ENCODE results near the gene COPE. TPM values are rescaled to one million over a fixed set of nuclear protein-coding genes. Genes with fewer than 3 reads are reported as not detected.
"Not testable (repeated sequence)": the region's sequence is repeated elsewhere in the genome, so short reads cannot be mapped to it uniquely, and the experiment has no call there.

COPE gene
- total RNA-seq, 1 experiment from 2014 or later: 596 TPM

GRCh38 chr19:18942692-18943091 lies 23.5 kb upstream of the COPE start:
- no peak for DNase-seq (ENCODE audit: low read depth)
- in situ Hi-C loops (cut with HindIII; ENCODE audit: low pct_unique_long_range_greater_than_20kb, low sequenced_read_pairs): no loop called here

- in situ Hi-C loops (cut with HindIII; ENCODE audit: low pct_unique_long_range_greater_than_20kb, low sequenced_read_pairs): no loop called here
- no peak for DNase-seq (ENCODE audit: low read depth)
These were observed 22.6 kb upstream of the COPE start for GRCh38 chr19:18941628-18942354.

GRCh38 chr19:18940769-18941627 lies 21.8 kb upstream of the COPE start, which contains the start of gene HOMER3:
Gene HOMER3, minus strand, starts transcription at chr19:18941217. Its CDS starts 2,235 bp downstream, at chr19:18938982.
- no peak for DNase-seq (ENCODE audit: low read depth)
- in situ Hi-C loops (cut with HindIII; ENCODE audit: low pct_unique_long_range_greater_than_20kb, low sequenced_read_pairs): no loop called here

DNA sequence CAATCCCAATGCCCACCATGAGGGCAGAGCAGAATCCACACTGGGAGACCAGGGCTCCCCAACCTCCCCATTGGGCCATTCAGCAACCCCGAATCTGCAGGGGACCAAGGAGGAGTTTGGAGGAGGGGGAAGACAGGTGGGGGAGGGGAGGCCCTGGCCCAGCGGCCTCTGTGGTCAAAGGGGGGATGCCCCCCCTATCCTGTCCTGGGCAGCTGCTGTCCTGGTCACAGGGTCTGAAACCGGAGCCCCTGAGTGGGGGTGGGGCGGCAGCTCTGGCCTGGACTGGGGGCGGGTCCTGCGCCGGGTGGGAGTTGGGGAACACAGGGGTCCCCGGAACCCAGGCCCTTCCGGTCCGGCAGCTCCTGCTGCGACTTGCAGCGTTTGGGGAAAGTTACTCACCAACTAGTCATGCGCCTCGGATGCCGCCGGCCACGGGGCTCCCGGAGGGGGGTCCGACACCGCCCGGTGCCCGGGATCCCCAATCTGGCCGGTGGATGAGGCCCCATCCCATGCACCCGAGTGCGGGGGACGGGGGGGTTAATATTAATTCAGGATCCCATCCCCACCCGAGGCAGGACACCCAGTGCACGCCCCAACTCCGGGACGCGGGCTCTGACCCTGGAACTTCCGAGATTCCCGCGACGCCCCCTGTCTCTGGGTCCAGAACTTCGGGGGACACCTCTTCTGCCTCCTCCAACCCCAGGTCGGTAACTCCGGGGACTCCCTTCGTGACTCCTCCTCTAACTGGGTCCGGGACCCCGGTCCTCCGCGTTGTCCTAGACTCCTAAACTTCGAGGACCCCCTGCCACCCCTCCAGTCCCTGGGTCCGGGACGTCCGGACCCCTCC lies 21.0 kb upstream of the COPE start:
- in situ Hi-C loops (cut with HindIII; ENCODE audit: low pct_unique_long_range_greater_than_20kb, low sequenced_read_pairs): no loop called here
- peak; percentile 33 for DNase-seq (ENCODE audit: low read depth)

GRCh38 chr19:18939163-18939562 lies 20.0 kb upstream of the COPE start:
- in situ Hi-C loops (cut with HindIII; ENCODE audit: low pct_unique_long_range_greater_than_20kb, low sequenced_read_pairs): no loop called here
- no peak for DNase-seq (ENCODE audit: low read depth)

DNA sequence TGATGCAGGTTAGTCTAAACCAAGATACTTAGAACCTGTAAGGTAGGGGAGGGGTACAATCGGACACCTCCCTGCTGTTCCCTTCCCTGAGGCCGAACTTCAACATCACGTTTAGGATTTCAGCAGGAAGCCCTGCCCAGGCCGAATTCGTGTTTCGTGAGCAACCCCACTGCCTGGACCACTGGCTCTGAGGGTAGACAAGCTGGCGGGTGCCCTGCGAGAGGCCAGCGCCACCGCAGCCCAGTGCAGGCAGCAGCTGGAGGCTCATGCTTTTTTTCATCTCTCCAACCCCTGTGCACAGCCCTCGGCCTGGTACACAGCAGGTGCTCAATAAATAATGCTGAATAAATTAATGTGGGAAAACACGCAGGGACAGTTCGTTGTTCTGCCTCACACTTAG lies 14.1 kb upstream of the COPE start:
- in situ Hi-C loops (cut with HindIII; ENCODE audit: low pct_unique_long_range_greater_than_20kb, low sequenced_read_pairs): no loop called here

DNA sequence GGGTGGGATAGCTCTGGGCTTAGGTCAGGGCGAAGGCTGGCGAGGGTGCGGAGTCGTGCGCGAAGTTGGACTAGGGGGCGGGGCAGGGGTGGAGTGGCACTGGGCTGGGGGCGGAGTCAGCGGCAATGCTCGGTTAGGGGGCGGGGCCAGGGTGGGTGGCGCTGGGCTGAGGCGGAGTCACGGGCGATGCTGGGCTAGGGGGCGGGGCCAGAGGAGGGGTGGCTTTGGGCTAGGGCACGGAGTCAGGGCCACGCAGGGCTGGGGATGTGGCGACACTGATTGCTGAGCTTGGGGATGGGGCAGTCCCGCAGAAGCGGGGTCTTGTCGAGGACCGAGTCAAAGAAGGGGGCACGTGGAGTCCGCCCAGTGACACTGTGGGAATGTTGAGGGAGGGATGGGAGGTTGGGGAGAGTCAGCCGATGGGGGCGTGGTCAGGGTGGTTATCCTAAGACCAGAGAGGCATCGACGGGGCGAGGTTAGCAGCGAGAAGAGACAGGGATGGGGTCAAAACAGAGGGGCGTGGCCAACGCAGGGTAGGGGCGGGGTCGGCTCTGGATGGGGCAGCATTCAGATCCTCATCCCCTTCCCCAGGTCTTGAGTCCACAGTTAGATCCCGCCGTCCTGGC lies 13.1 kb upstream of the COPE start:
- in situ Hi-C loops (cut with HindIII; ENCODE audit: low pct_unique_long_range_greater_than_20kb, low sequenced_read_pairs): no loop called here
- no peak for DNase-seq (ENCODE audit: low read depth)

More for the DNA sequence above, 14.1 kb upstream of the COPE start:
- DNase-seq (ENCODE audit: low read depth): no peak

DNA sequence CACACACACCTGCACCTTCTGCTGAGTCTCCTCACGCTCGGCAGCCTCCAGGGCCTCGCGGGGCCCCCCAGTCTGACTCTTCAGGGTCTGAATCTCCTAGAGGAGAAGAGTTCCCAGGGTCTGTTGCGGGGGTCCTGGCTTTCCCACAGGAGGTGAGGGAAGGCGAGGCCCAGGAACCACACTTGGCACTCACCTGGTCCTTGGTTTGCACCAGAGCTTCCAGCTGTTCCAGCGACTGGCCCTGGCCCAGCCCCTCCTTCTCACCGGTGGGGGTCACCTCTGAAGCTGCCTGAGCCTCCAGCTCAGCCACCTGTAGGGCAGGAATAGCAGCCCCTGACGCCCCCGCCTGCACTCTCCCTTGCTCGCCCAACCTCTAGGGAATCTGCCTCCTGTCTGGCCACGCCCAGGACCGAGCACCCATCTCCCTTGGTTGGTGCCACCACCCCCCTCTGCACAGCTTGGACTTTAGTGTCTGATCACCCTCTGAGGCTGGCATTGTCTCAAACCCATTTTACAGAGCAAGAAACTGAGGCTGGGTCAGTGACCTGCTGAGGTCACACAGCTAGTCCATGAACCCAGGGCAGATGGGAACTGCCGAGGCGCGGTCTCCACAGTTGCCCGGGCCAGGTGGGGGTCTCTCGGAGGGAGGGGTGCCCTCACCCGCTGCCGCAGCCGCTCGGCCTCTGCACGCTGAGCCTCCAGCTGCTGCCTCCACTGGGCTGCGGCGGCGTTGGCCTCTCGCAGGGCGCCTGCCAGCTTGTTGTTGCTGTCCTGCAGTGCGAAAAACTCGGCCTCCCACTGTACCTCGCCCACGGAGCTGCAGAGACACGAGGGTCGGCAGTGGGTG lies 12.4 kb upstream of the COPE start:
- in situ Hi-C loops (cut with HindIII; ENCODE audit: low pct_unique_long_range_greater_than_20kb, low sequenced_read_pairs): no loop called here
- no peak for DNase-seq (ENCODE audit: low read depth)

DNA sequence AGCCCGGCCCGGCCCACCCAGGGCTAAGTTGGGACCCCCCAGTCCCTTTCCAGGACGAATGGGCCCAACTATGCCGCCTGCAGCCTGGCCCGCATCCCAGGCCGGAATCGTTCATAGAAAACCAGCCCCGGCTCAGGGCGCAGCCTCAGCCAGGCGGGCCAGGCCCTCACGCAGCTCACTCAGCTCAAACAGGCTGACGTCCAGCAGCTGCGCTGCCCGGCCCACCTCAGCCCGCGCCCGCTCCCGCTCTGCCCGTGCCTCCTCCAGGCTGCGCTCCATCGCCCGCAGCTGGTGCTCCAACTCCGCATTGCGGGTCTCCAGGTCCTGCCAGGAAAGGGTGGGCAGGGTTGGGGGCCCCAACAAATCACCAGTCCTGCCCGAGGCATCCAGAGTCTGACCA lies 10.1 kb upstream of the COPE start:
- DNase-seq (ENCODE audit: low read depth): no peak
- in situ Hi-C loops (cut with HindIII; ENCODE audit: low pct_unique_long_range_greater_than_20kb, low sequenced_read_pairs): no loop called here

GRCh38 chr19:18928018-18928805 lies 9.0 kb upstream of the COPE start:
- in situ Hi-C loops (cut with HindIII; ENCODE audit: low pct_unique_long_range_greater_than_20kb, low sequenced_read_pairs): no loop called here
- no peak for DNase-seq (ENCODE audit: low read depth)

DNA sequence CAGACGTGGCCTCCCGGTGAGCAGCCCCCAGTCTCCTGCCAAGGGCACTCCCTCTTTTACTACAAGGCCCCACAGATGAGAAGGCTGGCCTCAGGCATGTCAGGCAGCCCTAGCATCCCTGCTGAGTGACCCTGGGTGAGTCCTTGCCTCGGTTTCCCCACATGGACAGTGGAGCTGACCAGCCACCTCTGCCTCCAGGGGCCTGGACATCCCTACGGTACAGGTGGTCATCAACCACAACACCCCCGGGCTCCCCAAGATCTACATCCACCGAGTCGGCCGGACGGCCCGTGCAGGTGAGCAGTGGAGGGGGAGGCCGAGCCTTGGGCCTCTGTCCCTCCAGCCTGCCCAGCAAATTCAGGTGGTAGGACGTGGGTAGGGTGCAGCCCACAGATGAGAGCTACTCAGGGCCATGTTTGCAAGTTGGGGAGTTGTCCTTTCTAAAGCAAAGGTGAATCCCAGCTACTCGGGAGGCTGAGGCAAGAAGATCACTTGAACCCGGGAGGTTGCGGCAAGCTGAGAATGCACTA lies 5.6 kb upstream of the COPE start:
- in situ Hi-C loops (cut with HindIII; ENCODE audit: low pct_unique_long_range_greater_than_20kb, low sequenced_read_pairs): no loop called here
- no peak for DNase-seq (ENCODE audit: low read depth)

- no peak for DNase-seq (ENCODE audit: low read depth)
- in situ Hi-C loops (cut with HindIII; ENCODE audit: low pct_unique_long_range_greater_than_20kb, low sequenced_read_pairs): no loop called here
These were observed 3.2 kb upstream of the COPE start for GRCh38 chr19:18922228-18922985.

DNA sequence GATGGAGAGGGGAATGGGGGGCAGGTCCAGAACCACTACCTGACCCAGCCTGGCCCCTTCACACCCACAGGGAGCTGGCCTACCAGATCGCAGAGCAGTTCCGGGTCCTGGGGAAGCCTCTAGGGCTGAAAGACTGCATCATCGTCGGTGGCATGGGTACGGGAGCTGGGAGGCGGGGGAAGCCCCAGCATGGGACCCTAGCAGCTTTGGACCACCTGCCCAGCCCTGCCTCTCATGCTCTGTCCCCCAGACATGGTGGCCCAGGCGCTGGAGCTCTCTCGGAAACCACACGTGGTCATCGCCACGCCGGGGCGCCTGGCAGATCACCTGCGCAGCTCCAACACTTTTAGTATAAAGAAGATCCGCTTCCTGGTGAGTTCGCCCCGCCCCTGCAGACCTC lies 2.4 kb upstream of the COPE start:
- in situ Hi-C loops (cut with HindIII; ENCODE audit: low pct_unique_long_range_greater_than_20kb, low sequenced_read_pairs): no loop called here
- DNase-seq (ENCODE audit: low read depth): no peak

DNA sequence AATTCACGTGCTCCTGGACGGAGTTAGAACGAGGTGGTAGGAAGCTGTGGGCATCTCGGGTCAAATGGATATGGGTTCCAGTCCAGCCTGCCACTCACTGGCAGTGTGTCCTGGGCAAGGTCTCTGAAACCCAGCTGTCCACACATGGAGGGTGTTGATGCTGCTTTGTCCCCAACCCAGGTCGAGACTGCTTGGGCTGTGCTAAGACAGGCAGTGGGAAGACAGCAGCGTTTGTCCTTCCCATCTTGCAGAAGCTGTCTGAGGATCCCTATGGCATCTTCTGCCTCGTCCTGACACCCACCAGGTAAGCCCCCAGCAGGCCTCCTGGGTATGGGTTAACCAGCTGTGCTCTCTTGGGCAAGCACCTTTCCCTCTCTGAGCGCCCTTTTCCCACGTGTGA lies 1.2 kb upstream of the COPE start:
- in situ Hi-C loops (cut with HindIII; ENCODE audit: low pct_unique_long_range_greater_than_20kb, low sequenced_read_pairs): no loop called here
- no peak for DNase-seq (ENCODE audit: low read depth)

- in situ Hi-C loops (cut with HindIII; ENCODE audit: low pct_unique_long_range_greater_than_20kb, low sequenced_read_pairs): no loop called here
- DNase-seq (ENCODE audit: low read depth): no peak
These were observed 670 bp upstream of the COPE start for GRCh38 chr19:18919900-18920214.

GRCh38 chr19:18917593-18917992 lies 1.6 kb downstream of the COPE start:
- DNase-seq (ENCODE audit: low read depth); in situ Hi-C loops (cut with HindIII; ENCODE audit: low pct_unique_long_range_greater_than_20kb, low sequenced_read_pairs): not testable (repeated sequence)
